H1 (cell line): ENCODE measurements around the gene CMYA5. TPM values are rescaled to one million over a fixed set of nuclear protein-coding genes. Genes with fewer than 3 reads are reported as not detected.

Experiments used
- CTCF ChIA-PET: fragments of 300-600 bp; sonication (Branson Sonifier 250); formaldehyde crosslinking; loops from one replicate; lab custom pipeline; 2021; ENCODE audit not compliant: partially characterized antibody; lab: Charles Lee
- POLR2A ChIA-PET: fragments of 300-600 bp; sonication (Branson Sonifier 250); formaldehyde crosslinking; loops from one replicate; lab custom pipeline; 2021; ENCODE audit warnings: inconsistent platforms; ENCODE audit not compliant: partially characterized antibody; lab: Charles Lee
- DNase-seq, 2 experiments: peaks; one replicate each; pipeline versions ENCODE4 v3.0.0 to v3.0.0-alpha.2; 2010 to 2022; ENCODE audit warnings: low spot score in 2 of 2, low read depth in 1 of 2, mixed read lengths in 1 of 2
- FAIRE-seq: peaks from 2 replicates; lab custom pipeline; 2011; peaks lifted over from hg19 to GRCh38; lab: Jason Lieb, UNC
- H2AFZ ChIP-seq: 2 replicates; pipeline ENCODE4 v1.8.1; 2012; ENCODE audit warnings: low read length, inconsistent platforms
- H2AK5ac ChIP-seq: 2 replicates; pipeline ENCODE4 v1.6.1; 2013; ENCODE audit warnings: low read depth, low read length
- H2BK120ac ChIP-seq: replicated peaks from 2 replicates; pipeline ENCODE3; 2013; ENCODE audit warnings: low read depth, low read length, inconsistent platforms
- H2BK12ac ChIP-seq: 2 replicates; pipeline ENCODE4 v1.6.1; 2013; ENCODE audit warnings: low read depth, low read length
- H2BK15ac ChIP-seq: 2 replicates; pipeline ENCODE4 v1.6.1; 2013; ENCODE audit warnings: low read length
- H2BK20ac ChIP-seq: 2 replicates; pipeline ENCODE4 v1.6.1; 2013; ENCODE audit warnings: low read length
- H2BK5ac ChIP-seq: 2 replicates; pipeline ENCODE4 v1.6.1; 2013; ENCODE audit warnings: low read depth, low read length
- H3K14ac ChIP-seq: 2 replicates; pipeline ENCODE4 v1.6.1; 2013; ENCODE audit warnings: inconsistent platforms; ENCODE audit not compliant: insufficient read length
- H3K18ac ChIP-seq: 2 replicates; pipeline ENCODE4 v1.6.1; 2013; ENCODE audit warnings: low read length; ENCODE audit errors: extremely low read depth
- H3K23ac ChIP-seq: 2 replicates; pipeline ENCODE4 v1.6.1; 2013; ENCODE audit warnings: inconsistent platforms; ENCODE audit not compliant: insufficient read length
- H3K23me2 ChIP-seq: 2 replicates; pipeline ENCODE4 v1.6.1; 2013; ENCODE audit warnings: low read depth, low read length
- H3K27ac ChIP-seq: 2 replicates; pipeline ENCODE4 v1.6.1; 2011; ENCODE audit warnings: low read depth, low read length, inconsistent platforms
- H3K27me3 ChIP-seq, 4 experiments: replicated peaks in 1 of 4; 1 replicate in 1 of 4; 2 replicates in 3 of 4; pipeline versions ENCODE4 v1.6.1 to v1.8.1; 2011 to 2013; ENCODE audit warnings: low read length in 3 of 4, mild to moderate bottlenecking in 3 of 4, inconsistent platforms in 2 of 4, mixed read lengths in 2 of 4, moderate library complexity in 1 of 4; ENCODE audit not compliant: control insufficient read depth in 3 of 4, insufficient read depth in 3 of 4; ENCODE audit errors: extremely low read depth in 1 of 4
- H3K36me3 ChIP-seq, 4 experiments: 2 replicates each; pipeline versions ENCODE4 v1.6.1 to v1.8.1; 2011 to 2013; ENCODE audit warnings: mild to moderate bottlenecking in 4 of 4, low read length in 3 of 4, moderate library complexity in 2 of 4, control low read depth in 1 of 4, inconsistent platforms in 1 of 4; ENCODE audit not compliant: insufficient read depth in 4 of 4, control insufficient read depth in 2 of 4
- H3K4ac ChIP-seq: replicated peaks from 2 replicates; pipeline ENCODE3; 2013; ENCODE audit warnings: low read length, low read depth, mixed read lengths, inconsistent platforms; ENCODE audit not compliant: insufficient read length
- H3K4me1 ChIP-seq, 4 experiments: replicated peaks in 1 of 4; 1 replicate in 1 of 4; 2 replicates in 3 of 4; pipeline versions ENCODE4 v1.6.1 to v1.8.1; 2011 to 2013; ENCODE audit warnings: low read length in 3 of 4, inconsistent platforms in 2 of 4, mixed read lengths in 1 of 4; ENCODE audit not compliant: insufficient read depth in 4 of 4, control insufficient read depth in 3 of 4
- H3K4me2 ChIP-seq, 2 experiments: 2 replicates each; pipeline versions ENCODE4 v1.6.1 to v1.8.1; 2011 to 2013; ENCODE audit warnings: low read depth in 2 of 2, low read length in 2 of 2, control low read depth in 1 of 2, inconsistent platforms in 1 of 2, mild to moderate bottlenecking in 1 of 2; ENCODE audit not compliant: insufficient read depth in 1 of 2
- H3K4me3 ChIP-seq, 4 experiments: fragments of 200-600, 300-600 bp in 1 of 4; sonication (generic), shearing (Covaris generic), sonication (Bioruptor Twin) in 1 of 4; 2 replicates each; pipeline versions ENCODE4 v1.5.1 to v1.8.1; 2011 to 2016; ENCODE audit warnings: low read length in 4 of 4, low read depth in 3 of 4, control low read depth in 2 of 4, inconsistent platforms in 2 of 4, mild to moderate bottlenecking in 2 of 4, mixed read lengths in 1 of 4, moderate library complexity in 1 of 4; ENCODE audit not compliant: insufficient read depth in 2 of 4; ENCODE audit errors: extremely low read depth in 1 of 4
- H3K56ac ChIP-seq: replicated peaks from 2 replicates; pipeline ENCODE3; 2013; ENCODE audit warnings: low read depth, mild to moderate bottlenecking, mixed read lengths, low read length, inconsistent platforms; ENCODE audit not compliant: insufficient read length
- H3K79me1 ChIP-seq: 2 replicates; pipeline ENCODE4 v1.6.1; 2013; ENCODE audit warnings: low read depth, low read length, control low read depth
- H3K79me2 ChIP-seq, 2 experiments: 2 replicates each; pipeline versions ENCODE4 v1.6.1 to v1.8.1; 2012 to 2013; ENCODE audit warnings: low read length in 2 of 2, mild to moderate bottlenecking in 2 of 2, inconsistent platforms in 1 of 2; ENCODE audit not compliant: insufficient read depth in 2 of 2, control insufficient read depth in 1 of 2
- H3K9ac ChIP-seq, 4 experiments: replicated peaks in 1 of 4; 1 replicate in 1 of 4; 2 replicates in 3 of 4; pipeline versions ENCODE4 v1.6.1 to v1.8.1; 2011 to 2013; ENCODE audit warnings: low read depth in 3 of 4, low read length in 3 of 4, control low read depth in 2 of 4, mild to moderate bottlenecking in 2 of 4, moderate library complexity in 2 of 4, inconsistent platforms in 1 of 4; ENCODE audit errors: extremely low read depth in 1 of 4
- H3K9me3 ChIP-seq, 2 experiments: 2 replicates each; pipeline versions ENCODE4 v1.6.1 to v1.8.1; 2012 to 2013; ENCODE audit warnings: mild to moderate bottlenecking in 2 of 2, moderate library complexity in 2 of 2, control low read depth in 1 of 2, inconsistent platforms in 1 of 2, low read depth in 1 of 2, low read length in 1 of 2, mixed read lengths in 1 of 2; ENCODE audit not compliant: insufficient read depth in 2 of 2
- H4K20me1 ChIP-seq, 2 experiments: replicated peaks in 1 of 2; 2 replicates each; pipeline versions ENCODE3 to v1.8.1; 2011 to 2013; ENCODE audit warnings: inconsistent platforms in 2 of 2, low read length in 2 of 2, mild to moderate bottlenecking in 1 of 2; ENCODE audit not compliant: insufficient read depth in 2 of 2, control insufficient read depth in 1 of 2
- H4K5ac ChIP-seq: 2 replicates; pipeline ENCODE4 v1.6.1; 2013; ENCODE audit warnings: low read length, low read depth, mixed read lengths, inconsistent platforms; ENCODE audit not compliant: insufficient read length
- H4K8ac ChIP-seq: 2 replicates; pipeline ENCODE4 v1.8.0; 2013; ENCODE audit warnings: mild to moderate bottlenecking, moderate library complexity, low read length, inconsistent platforms; ENCODE audit not compliant: insufficient read depth; ENCODE audit errors: extremely low read depth
- H4K91ac ChIP-seq: replicated peaks from 2 replicates; pipeline ENCODE3; 2013; ENCODE audit warnings: low read length, mixed read lengths, inconsistent platforms; ENCODE audit not compliant: insufficient read length
- CHD1 ChIP-seq: IDR thresholded peaks from 2 replicates; pipeline ENCODE4 v1.6.1; 2012; ENCODE audit warnings: low read depth, low read length, improper control_type of control experiment
- EGR1 ChIP-seq: IDR thresholded peaks from 2 replicates; pipeline ENCODE4 v1.6.1; 2011; ENCODE audit warnings: low read depth, low read length, borderline replicate concordance
- EP300 ChIP-seq, 2 experiments: IDR thresholded peaks; 1 replicate in 1 of 2; 2 replicates in 1 of 2; pipeline ENCODE4 v1.6.1; 2011 to 2012; ENCODE audit warnings: low read depth in 2 of 2, low read length in 2 of 2, mild to moderate bottlenecking in 2 of 2, borderline replicate concordance in 1 of 2, inconsistent platforms in 1 of 2, moderate library complexity in 1 of 2
- JUND ChIP-seq: IDR thresholded peaks from 2 replicates; pipeline ENCODE4 v1.6.1; 2011; ENCODE audit warnings: mild to moderate bottlenecking, improper control_type of control experiment, low read length
- KDM1A ChIP-seq: fragments of 200-600, 300-600 bp; sonication (generic); IDR thresholded peaks from 2 replicates; pipeline ENCODE4 v1.7.1; 2016; ENCODE audit warnings: mild to moderate bottlenecking, low read length, borderline replicate concordance
- KDM4A ChIP-seq: IDR thresholded peaks from one replicate; pipeline ENCODE4 v1.7.1; 2012; ENCODE audit warnings: low read depth, mild to moderate bottlenecking, moderate library complexity, low read length, inconsistent platforms; ENCODE audit not compliant: severe bottlenecking
- SAP30 ChIP-seq: fragments of 300-600 bp; sonication (generic); IDR thresholded peaks from 2 replicates; pipeline ENCODE4 v1.7.1; 2012; ENCODE audit warnings: low read length, moderate library complexity, mild to moderate bottlenecking, inconsistent platforms; ENCODE audit not compliant: insufficient read depth, insufficient replicate concordance
- SIX5 ChIP-seq: IDR thresholded peaks from 2 replicates; pipeline ENCODE4 v1.6.1; 2011; ENCODE audit warnings: mild to moderate bottlenecking, low read depth, low read length
- SP4 ChIP-seq: IDR thresholded peaks from 2 replicates; pipeline ENCODE4 v1.6.1; 2012; ENCODE audit warnings: low read length, inconsistent platforms
- SRF ChIP-seq: IDR thresholded peaks from 2 replicates; pipeline ENCODE4 v1.6.1; 2011; ENCODE audit warnings: mild to moderate bottlenecking, low read depth, low read length, moderate library complexity
- WGBS, 2 experiments: shearing (Covaris generic) in 1 of 2; methylation state at CpG; one replicate each; pipeline versions ENCODE4 v1.1.6 to v1.1.7; 2013 to 2015; ENCODE audit warnings: low lambda C conversion rate in 2 of 2, mixed read lengths in 2 of 2, inconsistent platforms in 1 of 2, low coverage in 1 of 2, missing lambda C conversion rate in 1 of 2; ENCODE audit not compliant: insufficient replicate concordance in 2 of 2, insufficient coverage in 1 of 2, insufficient read length in 1 of 2; ENCODE audit errors: extremely low coverage in 1 of 2, missing lambda C conversion rate in 1 of 2; 5-methylcytosine and 5-hydroxymethylcytosine counted together
- polyA plus RNA-seq, 7 experiments: library from polyadenylated mRNA; depleted of rRNA in 3 of 7; stranded (reverse) in 5 of 7; unstranded in 2 of 7; fragments of >200 nt in 5 of 7; fragments of 200-250 nt in 2 of 7; gene quantifications; 1 replicate in 5 of 7; 2 replicates in 1 of 7; 4 replicates in 1 of 7; pipeline versions ENCODE4 v1.2.1 to v1.2.3, GENCODE V29; 2011 to 2013; ENCODE audit warnings: missing spikeins in 2 of 7, mixed read lengths in 2 of 7
- total RNA-seq: library from RNA; stranded (reverse); fragmentation: NEBNext Ultra II Directional; extraction: Animal tissue kit (Norgen Biotek cat#: 25700); gene quantifications from 2 replicates; pipeline ENCODE4 v1.2.1, GENCODE V29; 2021

Gene CMYA5
- total and polyA plus RNA-seq, 2 of the 8 experiments (the other 6 are each of a cell fraction or from before 2014, with no cell fraction given) = 0.88 to 0.95 TPM

DNA sequence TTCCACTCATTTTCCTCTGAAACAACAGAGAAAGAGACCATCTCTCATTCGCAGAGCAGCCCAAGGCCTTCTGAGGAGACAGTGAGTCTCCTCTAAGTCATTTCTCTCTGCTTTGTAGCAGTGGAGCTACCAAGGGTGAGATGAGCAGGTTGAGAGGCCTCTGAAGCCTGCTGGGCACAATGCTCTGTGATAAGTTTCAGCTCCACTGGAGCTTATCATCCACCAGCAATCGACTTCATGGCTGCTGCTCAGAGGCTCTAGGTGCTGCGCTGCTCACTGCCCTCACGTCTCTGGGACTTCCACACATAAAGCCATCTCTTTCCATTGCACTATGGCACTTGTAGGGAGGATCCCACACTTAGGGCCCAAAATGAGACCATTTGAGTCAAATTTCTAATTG is 96.3 kb downstream of the CMYA5 start:
- CTCF ChIA-PET = no interaction called here
- Histone ChIP-seq H3K4ac (no peak overlapping the region), H3K27ac (no peak overlapping the region), H3K27me3 (no peaks in the 10 kb centered on the region), H4K8ac (peak overlapping the region; percentile 62; the same call in 1 of the 2 replicates), H3K36me3 (no peaks in the 10 kb centered on the region), H3K23ac (no peak overlapping the region), H3K4me3 (no peak overlapping the region), H2BK5ac (no peak overlapping the region), H2BK120ac (no peak overlapping the region), H2AK5ac (no peak overlapping the region), H3K4me1 (no peaks in the 10 kb centered on the region), H3K4me2 (no peak overlapping the region), H2BK20ac (no peak overlapping the region), H4K91ac (no peak overlapping the region), H3K9me3 (no peaks in the 10 kb centered on the region), H3K79me1 (no peaks in the 10 kb centered on the region), H3K18ac (no peak overlapping the region), H3K9ac (no peak overlapping the region), H3K79me2 (no peaks in the 10 kb centered on the region), H3K14ac (no peak overlapping the region), H2AFZ (no peak overlapping the region), H3K23me2 (no peaks in the 10 kb centered on the region), H2BK12ac (no peak overlapping the region), H3K56ac (no peak overlapping the region), H4K5ac (no peak overlapping the region), H2BK15ac (no peak overlapping the region), H4K20me1 (no peaks in the 10 kb centered on the region)
- 78% methylated on average over 4 of the region's 4 CpGs; no CpG with 5 or more reads in 1 of the 2 experiments for WGBS, 2 experiments
- DNase-seq (no peak), FAIRE-seq (no peak)
- POLR2A ChIA-PET = no interaction called here
- no peak for TF ChIP-seq KDM4A
- TF ChIP-seq SIX5 = no peak
- TF ChIP-seq SRF = no peak
- no peak for TF ChIP-seq EP300 (IDR thresholded peaks at IDR 0.05; ENCODE audit: borderline replicate concordance in 1 of 2, low read depth in 2 of 2, low read length in 2 of 2)
- TF ChIP-seq CHD1 = no peak
- TF ChIP-seq KDM1A = no peak
- TF ChIP-seq JUND = no peak
- no peak for TF ChIP-seq EGR1
- no peak for TF ChIP-seq SP4
- no peak for TF ChIP-seq SAP30
